Activated CD4-positive, alpha-beta T cell treated with anti-CD3 and anti-CD28 coated beads for 1 hour (primary cell): ENCODE measurements around the gene OR8B3.

Source experiments
- DNase-seq: peaks from one replicate; pipeline ENCODE4 v3.0.0-alpha.2; 2020

OR8B3 gene

DNA sequence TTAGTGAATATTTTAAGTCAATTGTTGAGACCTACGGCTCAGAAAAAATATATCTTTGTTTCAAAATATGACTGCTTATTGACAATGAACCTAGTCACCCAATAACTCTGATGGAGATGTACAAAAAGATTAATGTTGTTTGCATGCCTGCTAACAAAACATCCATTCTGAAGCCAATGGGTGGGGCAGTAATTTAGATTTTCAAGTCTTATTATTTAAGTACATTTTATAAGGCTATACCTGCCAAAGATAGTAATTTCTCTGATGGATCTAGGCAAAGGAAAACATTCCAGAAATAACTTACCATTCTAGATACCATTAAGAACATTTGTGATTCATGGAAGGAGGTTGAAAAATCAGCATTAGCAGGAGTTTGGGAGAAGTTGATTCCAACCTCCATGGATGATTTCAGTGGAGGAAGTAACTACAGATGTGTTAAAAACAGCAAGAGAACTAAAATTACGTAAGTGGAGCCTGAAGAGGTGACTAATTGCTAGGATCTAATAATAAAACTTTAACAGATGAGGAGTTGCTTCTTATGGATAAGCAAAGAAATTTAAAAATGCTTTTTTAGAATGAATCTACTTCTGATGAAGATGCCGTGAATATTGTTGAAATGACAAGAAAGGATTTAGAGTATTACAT, 52.4 kb downstream of the OR8B3 start:
- DNase-seq = no peak
